ENCODE results near the gene PTMS. TPM values are rescaled to one million over a fixed set of nuclear protein-coding genes. Genes with fewer than 3 reads are reported as not detected.

The PTMS gene
- total RNA-seq, 2 experiments from 2014 or later: 87.1 to 97.7 TPM

GRCh38 chr12:6778217-6778573 is 12.0 kb downstream of the PTMS start:
- ChIA-PET CTCF (interaction anchor here (0.7 to 11.7 kb wide), 5 partner anchors 12 to 54 kb away, joined by 3 to 85 read pairs (median 4); partner anchors contain the start of genes COPS7A, MLF2 and PTMS), POLR2A (interaction anchor here (0.7 to 1.9 kb wide), 3 partner anchors 11 to 66 kb away, joined by 4 to 9 read pairs (median 7); partner anchors contain the start of genes MLF2 and PTMS)

GRCh38 chr12:6778574-6779550 is 12.7 kb downstream of the PTMS start:
- POLR2A ChIA-PET: interaction anchor here (0.7 to 1.9 kb wide), 4 partner anchors 12 to 94 kb away, joined by 4 to 9 read pairs (median 6); partner anchors contain the start of genes MLF2, PTMS and SPSB2
- CTCF ChIA-PET: interaction anchor here (0.7 to 11.7 kb wide), 5 partner anchors 12 to 54 kb away, joined by 3 to 85 read pairs (median 4); partner anchors contain the start of genes COPS7A, MLF2 and PTMS

- CTCF ChIA-PET: interaction anchor here (0.6 to 11.7 kb wide), 10 partner anchors 9 to 54 kb away, joined by 3 to 85 read pairs (median 6); partner anchors contain the start of genes CD4, MLF2, P3H3 and PTMS
Measured at GRCh38 chr12:6779708-6780432, 13.7 kb downstream of the PTMS start.

GRCh38 chr12:6780573-6780972 is 14.4 kb downstream of the PTMS start:
- CTCF ChIA-PET: interaction anchor here (0.6 to 2.5 kb wide), 11 partner anchors 9 to 66 kb away, joined by 3 to 26 read pairs (median 5); partner anchors contain the start of genes CD4, MLF2, P3H3 and PTMS
- POLR2A ChIA-PET: interaction anchor here (1.1 to 2.1 kb wide), 4 partner anchors 9 to 91 kb away, joined by 3 to 9 read pairs (median 6); partner anchors contain the start of genes LAG3, MLF2 and P3H3

More at GRCh38 chr12:6779708-6780432, 13.7 kb downstream of the PTMS start:
- POLR2A ChIA-PET: interaction anchor here (0.9 to 2.1 kb wide), 5 partner anchors 8 to 93 kb away, joined by 3 to 9 read pairs (median 5); partner anchors contain the start of genes LAG3, MLF2, P3H3 and SPSB2

GRCh38 chr12:6782119-6782518 is 16.0 kb downstream of the PTMS start:
- ChIA-PET CTCF (interaction anchor here (1.1 to 2.5 kb wide), 4 partner anchors 10 to 29 kb away, joined by 3 to 26 read pairs (median 10); partner anchors contain the start of genes LAG3, MLF2 and PTMS), POLR2A (no interaction called here)

GRCh38 chr12:6782850-6783566 is 16.8 kb downstream of the PTMS start:
- POLR2A ChIA-PET: interaction anchor here (0.5 kb wide), 1 partner anchor 154 kb away, joined by 4 read pairs; no protein-coding TSS in a partner anchor

GRCh38 chr12:6783828-6784227 is 17.7 kb downstream of the PTMS start:
- ChIA-PET CTCF (interaction anchor here (0.6 to 1.8 kb wide), 5 partner anchors 17 to 45 kb away, joined by 3 to 4 read pairs (median 4); partner anchors contain the start of gene MLF2), POLR2A (no interaction called here)

More at GRCh38 chr12:6782850-6783566, 16.8 kb downstream of the PTMS start:
- CTCF ChIA-PET: interaction anchor here (0.6 to 1.1 kb wide), 3 partner anchors 30 to 46 kb away, joined by 3 read pairs; partner anchors contain the start of gene MLF2

GRCh38 chr12:6784296-6784695 is 18.1 kb downstream of the PTMS start:
- ChIA-PET CTCF (interaction anchor here (0.6 to 1.8 kb wide), 5 partner anchors 17 to 314 kb away, joined by 3 to 5 read pairs (median 4); partner anchors contain the start of genes MLF2 and VAMP1), POLR2A (interaction anchor here (0.8 kb wide), 1 partner anchor 37 kb away, joined by 3 read pairs; no protein-coding TSS in a partner anchor)

GRCh38 chr12:6784761-6785160 is 18.6 kb downstream of the PTMS start:
- CTCF ChIA-PET: interaction anchor here (0.6 to 1.8 kb wide), 4 partner anchors 31 to 314 kb away, joined by 3 to 5 read pairs (median 4); partner anchors contain the start of genes MLF2 and VAMP1
- POLR2A ChIA-PET: interaction anchor here (0.8 kb wide), 1 partner anchor 36 kb away, joined by 3 read pairs; no protein-coding TSS in a partner anchor

- POLR2A ChIA-PET: interaction anchor here (0.6 kb wide), 1 partner anchor 82 kb away, joined by 3 read pairs; no protein-coding TSS in a partner anchor
- CTCF ChIA-PET: interaction anchor here (0.9 to 1.1 kb wide), 2 partner anchors 12 to 20 kb away, joined by 3 to 4 read pairs; partner anchors contain the start of gene PTMS
Measured at GRCh38 chr12:6786416-6787094, 20.4 kb downstream of the PTMS start.

- POLR2A ChIA-PET: no interaction called here
Measured at GRCh38 chr12:6787309-6787708, 21.1 kb downstream of the PTMS start.

GRCh38 chr12:6788972-6789924 is 23.1 kb downstream of the PTMS start, which contains the start of gene CD4:
TSS of gene CD4 (plus strand) at chr12:6789528. CDS start at chr12:6800139, 10,611 bp downstream.
- ChIA-PET CTCF (interaction anchor here (1.2 to 1.6 kb wide), 5 partner anchors 7 to 102 kb away, joined by 3 to 10 read pairs (median 5); partner anchors contain the start of gene MLF2), POLR2A (no interaction called here)

More at GRCh38 chr12:6787309-6787708, 21.1 kb downstream of the PTMS start:
- CTCF ChIA-PET: interaction anchor here (0.9 kb wide), 1 partner anchor 21 kb away, joined by 4 read pairs; the partner anchor contains the start of gene PTMS

GRCh38 chr12:6790496-6791150 is 24.5 kb downstream of the PTMS start:
- POLR2A ChIA-PET: no interaction called here

GRCh38 chr12:6791931-6792520 is 25.9 kb downstream of the PTMS start:
- CTCF ChIA-PET: interaction anchor here (1.0 to 2.2 kb wide), 4 partner anchors 33 to 47 kb away, joined by 3 to 11 read pairs (median 3); partner anchors contain the start of gene MLF2
- POLR2A ChIA-PET: interaction anchor here (1.2 kb wide), 1 partner anchor 103 kb away, joined by 3 read pairs; no protein-coding TSS in a partner anchor

More at GRCh38 chr12:6790496-6791150, 24.5 kb downstream of the PTMS start:
- CTCF ChIA-PET: no interaction called here

All from activated CD8-positive, alpha-beta memory T cell treated with anti-CD3 and anti-CD28 coated beads for 36 hours (primary cell).